Mammary epithelial cell (primary cell): ENCODE measurements around the gene BLOC1S1.

Experiments
- CTCF ChIP-seq, 2 donors: IDR thresholded peaks in 1 of 2; conservative IDR thresholded peaks in 1 of 2; 2 replicates each; pipeline ENCODE4 v1.5.1; 2011 to 2012; ENCODE audit warnings: inconsistent platforms in 2 of 2, low read length in 2 of 2, mild to moderate bottlenecking in 2 of 2, control low read depth in 1 of 2, low read depth in 1 of 2; ENCODE audit not compliant: insufficient read depth in 1 of 2; ENCODE audit errors: extremely low read depth in 1 of 2
- EZH2 ChIP-seq: IDR thresholded peaks from 2 replicates; pipeline ENCODE4 v1.6.1; 2012; ENCODE audit warnings: low read length, inconsistent platforms, borderline replicate concordance

GRCh38 chr12:55746913-55747231, 31.0 kb downstream of the BLOC1S1 start:
- TF ChIP-seq CTCF (conservative IDR thresholded peaks at IDR 0.05 in 1 of 2, IDR thresholded peaks at IDR 0.05 in 1 of 2; ENCODE audit: extremely low read depth in 1 of 2, insufficient read depth in 1 of 2, low read depth in 1 of 2, low read length in 2 of 2) (no peak), EZH2 (no peak)
